Nephron progenitor cell (in vitro differentiated cells): ENCODE results near the gene PARD3.

Experiments used
- DNase-seq: peaks from one replicate; pipeline ENCODE4 v3.0.0; 2021
- H3K27ac Mint-ChIP-seq: 2 replicates; pipeline ENCODE4 v1.8.0; 2021; ENCODE audit warnings: mild to moderate bottlenecking, moderate library complexity, mixed read lengths
- H3K27me3 Mint-ChIP-seq: 2 replicates; pipeline ENCODE4 v1.8.0; 2021; ENCODE audit warnings: mild to moderate bottlenecking, low read depth, mixed read lengths; ENCODE audit not compliant: poor library complexity
- H3K36me3 Mint-ChIP-seq: 2 replicates; pipeline ENCODE4 v1.8.0; 2021; ENCODE audit warnings: low read depth, mixed read lengths
- H3K4me1 Mint-ChIP-seq: 2 replicates; pipeline ENCODE4 v1.8.0; 2021; ENCODE audit warnings: mixed read lengths
- H3K4me3 Mint-ChIP-seq: 2 replicates; pipeline ENCODE4 v1.8.0; 2021; ENCODE audit warnings: mild to moderate bottlenecking, moderate library complexity, mixed read lengths
- H3K9me3 Mint-ChIP-seq: 2 replicates; pipeline ENCODE4 v1.8.0; 2021; ENCODE audit warnings: mild to moderate bottlenecking, moderate library complexity, mixed read lengths
- TF ChIP-seq, protein P1 (sequence below): fragments of 200-600 bp; sonication (generic); IDR thresholded peaks from 2 replicates; pipeline ENCODE4 v1.5.0; 2021; ENCODE audit warnings: antibody characterized with exemption

PARD3 gene

DNA sequence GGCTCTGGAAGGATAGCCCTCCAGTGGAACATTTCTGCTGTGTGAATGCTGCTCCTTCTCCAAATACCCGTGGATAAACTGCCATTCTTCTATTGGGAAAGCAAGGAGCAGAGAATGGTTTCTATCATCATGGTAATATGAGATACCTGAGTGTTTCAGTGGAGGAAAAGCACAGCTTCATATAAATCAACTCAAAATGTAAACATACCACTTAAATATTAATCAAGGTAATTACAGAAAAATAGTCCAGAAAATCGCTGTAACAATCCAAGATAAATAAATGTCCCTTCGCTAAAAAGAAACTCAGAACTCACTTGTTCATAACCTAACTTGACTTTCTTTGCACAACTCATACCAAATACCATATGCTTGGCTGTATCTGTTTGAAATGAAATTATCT lies 635.8 kb downstream of the PARD3 start:
- no peaks in the 10 kb centered on the region for H3K27me3 Mint-ChIP-seq
- H3K4me1 Mint-ChIP-seq, result peaks cover 89% of the 10 kb centered on the region
- no peak overlapping the region for H3K4me3 Mint-ChIP-seq
- H3K27ac Mint-ChIP-seq, result no peak overlapping the region
- H3K36me3 Mint-ChIP-seq, result no peaks in the 10 kb centered on the region
- TF ChIP-seq, protein P1, sequence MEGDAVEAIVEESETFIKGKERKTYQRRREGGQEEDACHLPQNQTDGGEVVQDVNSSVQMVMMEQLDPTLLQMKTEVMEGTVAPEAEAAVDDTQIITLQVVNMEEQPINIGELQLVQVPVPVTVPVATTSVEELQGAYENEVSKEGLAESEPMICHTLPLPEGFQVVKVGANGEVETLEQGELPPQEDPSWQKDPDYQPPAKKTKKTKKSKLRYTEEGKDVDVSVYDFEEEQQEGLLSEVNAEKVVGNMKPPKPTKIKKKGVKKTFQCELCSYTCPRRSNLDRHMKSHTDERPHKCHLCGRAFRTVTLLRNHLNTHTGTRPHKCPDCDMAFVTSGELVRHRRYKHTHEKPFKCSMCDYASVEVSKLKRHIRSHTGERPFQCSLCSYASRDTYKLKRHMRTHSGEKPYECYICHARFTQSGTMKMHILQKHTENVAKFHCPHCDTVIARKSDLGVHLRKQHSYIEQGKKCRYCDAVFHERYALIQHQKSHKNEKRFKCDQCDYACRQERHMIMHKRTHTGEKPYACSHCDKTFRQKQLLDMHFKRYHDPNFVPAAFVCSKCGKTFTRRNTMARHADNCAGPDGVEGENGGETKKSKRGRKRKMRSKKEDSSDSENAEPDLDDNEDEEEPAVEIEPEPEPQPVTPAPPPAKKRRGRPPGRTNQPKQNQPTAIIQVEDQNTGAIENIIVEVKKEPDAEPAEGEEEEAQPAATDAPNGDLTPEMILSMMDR, result no peak
- DNase-seq, result no peak
- H3K9me3 Mint-ChIP-seq, result no peaks in the 10 kb centered on the region

DNA sequence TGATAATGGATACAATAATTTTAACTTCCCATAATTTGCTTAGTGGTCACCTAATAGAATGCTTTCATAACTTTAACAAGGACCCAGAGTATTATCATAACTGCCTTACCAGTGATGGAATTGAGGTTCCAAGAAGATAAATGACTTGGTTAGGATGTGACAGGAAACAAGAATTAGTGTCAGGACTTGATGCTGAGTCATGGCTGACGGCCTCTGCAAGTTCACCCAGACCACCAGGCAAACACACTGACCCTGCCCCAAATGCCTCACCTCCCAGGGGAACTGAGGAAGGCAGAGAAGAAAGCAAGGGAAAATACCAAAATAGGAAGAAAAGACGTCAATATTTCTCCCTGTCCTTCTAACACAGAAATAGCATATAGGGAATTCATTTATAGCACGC lies 636.3 kb downstream of the PARD3 start:
- Mint-ChIP-seq H3K36me3 (no peaks in the 10 kb centered on the region), H3K4me1 (peaks cover 89% of the 10 kb centered on the region), H3K9me3 (no peaks in the 10 kb centered on the region), H3K27me3 (no peaks in the 10 kb centered on the region), H3K27ac (peak overlapping the region; percentile 97), H3K4me3 (peak overlapping the region; percentile 15)
- TF ChIP-seq, protein P1, result no peak
- DNase-seq, result peak; percentile 32

DNA sequence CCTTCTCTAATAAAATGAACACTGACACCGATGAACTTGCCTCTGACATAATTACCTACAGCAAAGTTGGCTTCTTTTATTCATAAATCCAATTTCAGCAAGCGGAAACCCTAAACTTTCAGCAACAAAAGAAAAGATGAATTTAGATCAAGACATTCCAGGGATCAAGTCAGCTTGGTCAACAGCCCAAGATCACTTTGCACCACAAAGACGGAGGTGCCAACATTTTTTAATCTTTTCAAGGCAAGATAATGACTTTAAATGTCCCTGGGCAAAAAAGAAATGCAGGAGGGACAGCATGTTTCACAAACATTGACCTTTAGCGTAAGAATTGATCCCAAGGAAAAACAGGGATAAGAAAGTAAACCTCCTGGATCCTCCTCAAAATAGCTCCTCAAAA lies 636.9 kb downstream of the PARD3 start:
- H3K27ac Mint-ChIP-seq, result peak overlapping the region; percentile 97
- peaks cover 86% of the 10 kb centered on the region for H3K4me1 Mint-ChIP-seq
- H3K4me3 Mint-ChIP-seq, result peak overlapping the region; percentile 10
- TF ChIP-seq, protein P1, result no peak
- no peaks in the 10 kb centered on the region for H3K36me3 Mint-ChIP-seq
- no peaks in the 10 kb centered on the region for H3K9me3 Mint-ChIP-seq
- DNase-seq, result no peak
- no peaks in the 10 kb centered on the region for H3K27me3 Mint-ChIP-seq

DNA sequence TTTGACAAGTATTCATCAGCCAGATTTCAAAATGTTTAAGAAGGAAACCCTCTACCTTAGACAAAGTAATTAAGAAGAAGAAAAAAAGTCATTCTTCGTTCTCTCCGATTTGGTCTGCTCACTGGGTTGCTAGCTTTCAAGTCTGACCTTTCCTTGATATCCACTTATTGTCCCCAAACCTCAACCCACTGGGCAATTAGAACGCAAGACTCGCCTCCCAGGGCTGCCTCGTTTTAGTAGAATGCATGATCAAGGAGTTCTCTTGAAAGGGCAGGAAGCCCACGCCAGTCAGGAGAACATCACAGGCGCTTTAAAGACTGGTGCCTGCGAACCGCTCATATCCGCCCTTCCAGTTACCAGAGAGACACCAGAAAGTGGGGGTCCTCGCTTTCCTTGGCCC lies 637.7 kb downstream of the PARD3 start:
- TF ChIP-seq, protein P1, result no peak
- no peak for DNase-seq
- no peak overlapping the region for H3K4me3 Mint-ChIP-seq
- H3K27ac Mint-ChIP-seq, result peak overlapping the region; percentile 95
- peaks cover 86% of the 10 kb centered on the region for H3K4me1 Mint-ChIP-seq
- H3K9me3 Mint-ChIP-seq, result no peaks in the 10 kb centered on the region
- H3K36me3 Mint-ChIP-seq, result no peaks in the 10 kb centered on the region
- H3K27me3 Mint-ChIP-seq, result no peaks in the 10 kb centered on the region

DNA sequence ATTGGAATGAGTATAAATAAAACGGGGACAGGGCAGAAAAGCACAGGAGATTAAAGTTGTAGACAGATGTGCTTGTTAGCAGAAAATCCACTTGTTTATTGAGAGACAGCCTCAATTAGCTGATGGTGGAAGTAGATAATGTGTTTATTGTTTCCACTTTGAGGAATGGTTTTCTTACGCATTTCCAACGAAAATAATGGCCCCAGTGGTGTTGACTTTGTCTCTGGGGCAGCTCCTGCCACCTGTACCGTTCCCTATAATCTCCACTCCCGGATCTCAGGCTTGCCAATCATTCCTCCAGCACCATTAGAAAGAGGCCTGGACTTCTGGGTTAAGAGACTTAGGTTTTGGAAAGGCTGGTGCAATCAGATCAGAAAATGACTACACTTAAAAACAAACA lies 638.7 kb downstream of the PARD3 start:
- H3K4me3 Mint-ChIP-seq, result no peak overlapping the region
- H3K4me1 Mint-ChIP-seq, result peaks cover 81% of the 10 kb centered on the region
- no peaks in the 10 kb centered on the region for H3K9me3 Mint-ChIP-seq
- TF ChIP-seq, protein P1, result no peak
- H3K36me3 Mint-ChIP-seq, result no peaks in the 10 kb centered on the region
- no peaks in the 10 kb centered on the region for H3K27me3 Mint-ChIP-seq
- no peak for DNase-seq
- no peak overlapping the region for H3K27ac Mint-ChIP-seq

DNA sequence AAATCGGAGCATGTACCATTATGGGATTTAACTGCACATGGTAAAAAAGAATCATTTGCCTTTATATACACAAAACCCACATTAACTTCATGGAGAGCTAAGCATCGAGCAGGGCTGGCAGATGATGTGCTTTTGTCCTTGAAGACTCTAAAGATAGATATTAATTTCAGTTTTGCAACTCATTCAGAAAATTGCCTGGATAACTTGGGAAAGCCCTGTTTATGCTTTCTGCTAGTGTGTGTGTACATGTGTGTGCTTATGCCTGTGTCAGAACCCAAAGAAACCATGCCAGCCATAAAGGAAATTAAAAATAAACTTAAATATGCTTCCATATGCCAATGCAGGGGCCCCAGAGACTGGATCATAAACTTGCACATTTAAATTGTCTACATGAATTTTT lies 640.0 kb downstream of the PARD3 start:
- Mint-ChIP-seq H3K36me3 (peaks cover 11% of the 10 kb centered on the region), H3K9me3 (peaks cover 12% of the 10 kb centered on the region), H3K4me1 (peaks cover 68% of the 10 kb centered on the region), H3K4me3 (no peak overlapping the region), H3K27ac (no peak overlapping the region), H3K27me3 (no peaks in the 10 kb centered on the region)
- no peak for DNase-seq
- TF ChIP-seq, protein P1, result no peak
